Stimulated activated naive CD8-positive, alpha-beta T cell treated with anti-CD3 and anti-CD28 coated beads, Interleukin-15, Interleukin-2, amounts not matched to agents 100 U/mL and 50 U/mL, for 24 hours (primary cell): ENCODE measurements around the gene CITED1.

Experiments
- ATAC-seq: fragments of 150-1000 bp; cut with Tn5 transposase; one replicate; pipeline ENCODE4 v1.10.0; 2021
- DNase-seq: peaks from one replicate; pipeline ENCODE4 v3.0.0; 2021

Gene CITED1

GRCh38 chrX:72308566-72309296 lies 3.0 kb upstream of the CITED1 start:
- DNase-seq, result no peak
- peak; percentile 45 for ATAC-seq

- ATAC-seq, result no peak
- DNase-seq, result no peak
These were observed 2.5 kb upstream of the CITED1 start for GRCh38 chrX:72308209-72308565.

- ATAC-seq, result no peak
- DNase-seq, result no peak
These were observed 1.9 kb upstream of the CITED1 start for GRCh38 chrX:72307646-72308051.

DNA sequence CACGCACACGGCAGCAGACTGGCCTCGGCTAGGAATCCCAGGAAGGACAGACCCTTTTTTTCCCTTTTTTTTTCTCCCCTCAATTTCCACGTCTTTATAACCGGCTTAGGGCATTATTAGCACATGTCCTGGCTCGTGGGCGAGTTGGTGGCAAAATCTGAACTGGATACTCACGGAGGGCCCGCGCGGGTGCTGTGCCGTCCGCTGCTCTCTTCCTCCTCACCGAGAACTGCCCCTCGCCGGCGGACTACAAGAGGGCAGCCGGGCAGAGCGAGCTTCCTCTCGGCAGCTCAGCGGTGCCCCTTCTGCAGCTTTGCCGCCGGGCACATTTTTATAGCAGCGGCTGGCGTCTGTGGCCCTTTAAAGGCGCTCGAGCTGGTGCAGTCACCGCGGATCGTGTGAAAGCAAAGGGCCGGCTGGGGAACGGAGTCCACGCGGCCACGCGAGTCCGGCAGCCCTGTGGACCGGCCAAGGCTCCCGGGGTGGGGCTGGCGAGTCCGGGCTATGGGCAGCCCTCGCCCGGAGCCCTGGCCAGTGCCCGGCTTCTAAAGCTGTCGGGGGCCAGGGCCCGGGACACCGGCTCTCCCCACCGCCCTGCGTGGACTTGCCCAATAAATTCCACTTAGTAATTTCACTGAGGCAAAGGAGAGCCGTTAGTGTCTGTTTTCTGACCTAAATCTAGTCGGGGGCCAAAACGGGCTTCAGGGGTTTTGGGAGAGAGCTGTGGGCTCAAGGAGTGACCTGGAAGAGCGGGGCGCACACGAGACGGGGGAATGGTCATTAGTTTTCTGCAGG lies 1.3 kb upstream of the CITED1 start:
- no peak for DNase-seq
- ATAC-seq, result peak; percentile 42

DNA sequence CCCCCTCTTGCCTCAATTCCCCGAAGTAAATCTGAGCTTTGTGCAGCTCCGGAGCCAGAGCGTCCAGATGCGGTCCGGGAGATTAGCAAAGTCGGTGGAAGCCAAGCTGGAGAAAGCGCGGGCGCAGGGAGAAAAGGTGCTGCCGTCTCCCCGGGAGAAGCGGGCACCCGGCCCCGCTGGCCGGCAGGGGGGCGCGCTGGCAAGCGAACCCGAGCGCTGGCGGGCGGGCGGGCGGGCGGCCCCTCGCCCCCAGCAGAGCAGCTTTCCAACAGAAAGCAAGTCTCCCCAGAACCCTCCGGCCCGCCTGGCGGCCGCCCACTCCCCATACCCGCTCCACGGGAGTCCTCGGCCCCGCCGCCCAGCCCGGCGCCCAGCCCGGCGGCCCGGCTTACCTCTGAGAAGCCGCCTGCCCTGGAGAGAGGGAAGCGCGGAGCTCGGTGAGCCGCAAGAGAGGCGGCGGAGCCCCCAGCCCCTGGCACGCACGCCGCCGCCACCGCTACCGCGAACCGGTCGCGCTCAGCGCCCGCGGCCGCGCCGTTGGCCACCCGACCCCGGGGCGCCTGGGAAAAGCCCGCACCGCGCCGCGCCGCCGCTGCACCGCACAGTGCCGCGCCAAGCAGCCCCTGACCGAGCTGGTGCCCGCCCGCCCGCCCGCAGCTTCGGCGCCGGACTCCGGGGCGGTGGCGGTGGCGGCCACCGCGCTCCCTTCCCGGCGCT lies 529 bp upstream of the CITED1 start:
- no peak for ATAC-seq
- DNase-seq, result no peak

- ATAC-seq (no peak), DNase-seq (no peak)
These were observed 837 bp downstream of the CITED1 start for GRCh38 chrX:72304877-72305276.

DNA sequence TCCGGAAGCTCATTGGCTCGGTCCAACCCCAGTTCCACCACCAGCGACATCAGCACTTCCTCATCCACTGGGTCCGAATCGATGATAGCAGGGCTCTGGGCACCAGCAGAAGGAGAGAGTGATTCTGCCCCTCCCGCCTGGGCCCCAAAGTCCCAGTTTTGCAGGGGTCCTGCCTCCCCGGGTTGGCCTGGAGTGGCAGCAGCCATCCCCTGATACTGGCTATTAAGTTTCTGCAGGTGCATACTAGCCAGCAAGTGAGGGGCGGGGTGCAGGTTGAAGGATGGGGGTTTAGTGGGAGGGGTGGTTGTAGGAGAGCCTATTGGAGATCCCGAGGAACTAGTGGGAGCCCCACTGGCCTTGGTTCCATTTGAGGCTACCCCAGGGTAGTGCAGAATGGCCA lies 3.9 kb downstream of the CITED1 start:
- no peak for ATAC-seq
- no peak for DNase-seq

DNA sequence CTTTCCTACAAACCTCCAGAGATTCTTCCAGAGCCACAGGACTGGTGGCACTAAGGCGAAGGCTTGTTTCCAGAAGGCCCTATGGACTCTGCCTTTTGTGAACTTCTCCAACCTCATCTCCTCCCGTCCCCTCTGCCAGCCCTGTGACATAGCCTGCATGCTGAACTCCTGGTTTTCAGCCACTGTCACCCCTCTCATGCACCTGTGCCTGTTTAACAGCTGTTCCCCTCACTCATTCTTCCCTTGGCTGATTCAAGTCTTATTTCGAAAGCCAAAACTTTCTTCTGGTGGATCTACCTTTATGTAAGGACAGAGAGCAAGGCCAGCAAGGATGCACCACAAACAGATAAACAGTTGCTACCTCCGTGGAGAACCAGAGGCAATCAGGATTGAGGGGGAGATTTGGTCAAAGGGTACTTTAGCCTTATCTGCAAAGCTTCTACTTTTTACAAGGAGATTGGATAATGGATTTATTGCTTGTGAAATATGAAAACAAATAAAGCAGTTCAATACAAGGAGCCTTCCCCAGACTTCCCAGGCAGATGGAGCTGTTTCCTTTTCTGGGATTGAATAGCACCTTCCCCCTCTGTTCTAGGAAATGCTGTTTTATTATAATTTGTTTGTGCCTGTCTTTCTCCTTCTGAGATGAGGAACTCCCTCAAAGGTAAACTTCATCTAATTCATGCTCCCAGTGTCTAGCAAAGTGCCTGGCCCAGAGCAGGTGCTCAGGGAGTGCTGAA lies 5.7 kb downstream of the CITED1 start:
- DNase-seq (no peak), ATAC-seq (no peak)

DNA sequence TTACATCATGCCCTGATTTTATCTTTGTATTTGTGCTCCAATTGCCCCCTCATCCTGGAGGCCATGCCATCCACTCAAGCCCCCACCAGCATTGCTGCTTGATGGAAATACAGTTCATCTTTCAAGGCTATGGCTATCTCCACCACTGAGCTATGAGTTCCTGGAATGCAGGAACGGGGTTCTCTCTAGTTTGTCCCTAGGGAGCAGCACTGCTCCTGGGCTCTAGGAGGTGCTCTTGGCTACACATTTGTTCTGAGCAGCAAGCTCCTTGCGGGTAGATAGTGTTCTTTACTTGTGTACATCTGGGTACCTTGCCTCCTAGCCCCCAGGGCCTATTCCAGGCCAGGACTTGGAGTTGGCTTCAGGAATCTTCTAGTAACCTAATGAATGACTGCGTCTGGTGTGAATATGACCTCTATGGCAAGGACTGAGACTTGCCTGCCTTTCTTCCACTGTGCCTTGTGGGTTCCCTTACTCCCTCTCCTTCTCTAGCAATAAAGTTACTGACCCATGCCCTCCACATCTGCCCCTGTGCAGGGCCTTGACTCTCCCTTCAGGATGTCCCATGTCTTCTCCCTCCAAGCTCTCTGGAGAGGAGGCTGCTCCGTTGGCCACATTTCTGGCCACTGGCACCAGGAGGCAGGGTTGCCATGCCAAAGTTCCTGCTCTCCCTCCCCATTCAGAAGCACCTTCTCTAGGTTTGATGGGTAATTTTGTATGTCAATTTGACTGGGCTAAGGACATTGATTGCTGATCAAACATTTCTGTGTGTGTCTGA lies 7.6 kb downstream of the CITED1 start:
- ATAC-seq (no peak), DNase-seq (no peak)

- ATAC-seq, result no peak
- DNase-seq, result no peak
These were observed 8.7 kb downstream of the CITED1 start for GRCh38 chrX:72296991-72297390.

- DNase-seq, result no peak
- no peak for ATAC-seq
These were observed 10.0 kb downstream of the CITED1 start for GRCh38 chrX:72295745-72296144.

DNA sequence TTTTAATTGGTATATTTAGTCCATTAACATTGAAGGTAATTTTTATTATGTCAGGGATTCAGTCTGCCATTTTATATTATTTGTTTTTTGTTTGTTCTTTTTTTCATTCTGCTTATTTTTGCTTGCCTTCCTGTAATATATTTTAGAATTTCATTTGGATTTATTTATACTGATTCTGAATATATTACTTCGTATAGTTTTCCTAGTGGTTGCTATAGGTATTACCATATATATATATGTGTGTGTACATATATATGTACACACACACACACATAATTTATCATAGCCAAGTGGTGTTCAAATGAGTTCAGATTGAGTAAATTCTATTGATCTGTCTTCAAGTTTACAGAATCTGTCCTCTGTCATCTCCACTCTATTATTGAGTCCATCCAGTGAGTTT lies 11.2 kb downstream of the CITED1 start:
- ATAC-seq, result no peak
- DNase-seq, result no peak

DNA sequence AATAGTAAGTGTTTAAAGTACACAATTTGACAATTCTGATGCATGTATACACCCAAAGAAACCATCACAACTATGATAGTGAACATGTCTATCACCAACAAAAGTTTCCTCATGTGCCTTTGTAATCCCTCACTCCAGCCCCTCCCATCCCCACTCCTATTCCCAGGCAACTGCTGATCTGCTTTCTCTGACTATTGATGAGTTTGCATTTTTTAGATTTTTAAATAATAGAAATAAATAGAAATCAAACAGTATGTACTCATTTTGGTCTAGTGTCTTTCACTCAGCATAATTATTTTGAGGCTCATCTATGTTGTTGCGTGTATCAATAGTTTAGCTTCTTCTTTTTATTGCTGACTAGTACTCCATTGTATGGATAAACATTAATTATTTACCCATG lies 23.4 kb downstream of the CITED1 start:
- ATAC-seq (no peak), DNase-seq (no peak)

- DNase-seq (no peak), ATAC-seq (no peak)
These were observed 25.3 kb downstream of the CITED1 start for GRCh38 chrX:72280321-72280845.

GRCh38 chrX:72276478-72276953 lies 29.2 kb downstream of the CITED1 start:
- DNase-seq, result no peak
- ATAC-seq, result no peak

DNA sequence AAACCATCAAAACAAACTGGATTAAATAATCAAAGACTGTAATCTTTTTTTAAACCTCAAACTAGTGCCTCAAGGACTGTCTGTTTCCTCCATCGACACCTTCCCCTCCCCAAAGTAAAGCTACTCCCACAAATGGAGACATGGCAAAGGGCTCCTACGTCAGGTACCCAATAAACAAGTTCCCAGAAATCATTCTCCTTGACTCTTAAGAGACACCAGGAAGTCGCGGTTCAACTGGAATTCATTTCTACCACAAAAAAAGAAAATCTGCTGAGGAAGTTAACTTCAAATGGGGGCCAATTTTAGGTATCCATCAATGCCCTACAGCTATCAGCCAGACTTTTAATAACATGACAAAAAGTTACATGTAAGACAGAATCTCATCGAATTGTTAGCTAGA lies 31.2 kb downstream of the CITED1 start:
- ATAC-seq, result no peak
- DNase-seq, result no peak

DNA sequence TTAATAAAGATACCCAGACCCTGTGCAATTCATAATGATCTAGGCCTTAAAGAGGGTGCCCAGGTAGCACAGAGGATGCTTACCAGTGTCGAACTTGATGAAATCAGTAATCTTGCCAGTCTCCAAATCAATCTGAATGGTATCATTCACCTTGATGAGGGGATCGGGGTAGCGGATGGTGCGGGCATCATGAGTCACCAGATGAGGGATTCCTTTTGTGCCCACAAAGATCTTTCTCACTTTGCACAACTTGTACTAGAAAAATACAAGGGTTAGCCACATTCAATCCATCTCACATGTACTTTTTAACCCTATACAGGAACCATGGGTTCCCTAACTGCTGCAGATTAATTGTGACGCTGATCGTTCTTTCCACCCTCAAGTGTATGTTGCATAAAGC lies 32.0 kb downstream of the CITED1 start:
- ATAC-seq (no peak), DNase-seq (no peak)

DNA sequence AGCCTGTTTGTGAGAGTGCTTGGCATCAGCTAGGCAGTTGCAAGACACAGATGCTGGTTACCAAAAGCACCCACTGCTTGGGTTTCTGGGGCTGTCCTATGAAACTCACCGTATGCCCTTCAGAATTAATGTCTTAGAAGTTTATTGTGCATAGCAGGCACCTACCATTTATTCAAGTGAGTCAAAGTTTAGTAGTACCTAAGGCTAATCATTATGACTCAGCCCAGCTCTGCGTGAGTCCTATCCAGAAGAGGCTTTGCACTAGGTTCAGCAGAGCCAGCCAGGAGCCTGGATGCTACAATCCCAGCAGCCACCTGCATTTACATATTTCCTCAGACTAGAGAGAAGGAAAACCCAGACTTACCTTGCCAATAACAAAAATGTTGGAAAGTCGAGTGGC lies 32.8 kb downstream of the CITED1 start:
- ATAC-seq (peak; percentile 26), DNase-seq (no peak)

GRCh38 chrX:72271812-72272211 lies 33.9 kb downstream of the CITED1 start:
- no peak for ATAC-seq
- no peak for DNase-seq

DNA sequence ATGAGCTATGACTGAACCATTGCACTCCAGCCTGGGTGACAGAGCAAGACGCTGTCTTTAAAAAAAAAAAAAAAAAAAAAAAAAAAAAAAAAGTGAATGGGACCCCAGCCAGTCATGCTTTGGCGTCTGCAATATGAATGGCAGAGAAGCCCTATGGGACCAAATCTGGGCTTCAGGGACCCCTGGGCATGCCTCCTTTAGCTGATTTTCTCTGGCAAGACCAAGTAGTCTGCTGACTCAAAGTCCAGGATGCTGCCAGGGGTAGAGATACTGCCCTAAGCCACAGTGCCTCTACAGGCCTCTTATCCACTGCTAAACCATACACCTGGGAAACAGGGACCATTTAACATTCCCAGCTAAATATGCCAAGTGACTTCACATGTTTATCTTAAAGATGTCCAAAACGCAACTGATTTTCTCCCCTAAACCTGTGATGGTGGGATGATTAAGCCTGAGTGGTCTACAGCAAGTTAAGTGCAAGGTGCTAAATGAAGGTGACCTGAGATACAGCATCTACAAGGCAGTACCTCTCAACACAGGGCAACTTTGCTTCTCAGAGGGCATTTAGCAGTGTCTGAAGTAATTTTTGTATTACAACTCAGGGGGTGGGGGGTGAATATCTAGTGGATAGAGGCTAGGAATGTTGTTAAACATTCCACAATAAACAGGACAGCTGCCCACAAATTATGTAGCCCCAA lies 34.5 kb downstream of the CITED1 start:
- no peak for ATAC-seq
- DNase-seq, result no peak
